ENCODE measurements around the gene ANXA11. TPM values are rescaled to one million over a fixed set of nuclear protein-coding genes. Genes with fewer than 3 reads are reported as not detected.

ANXA11 gene
- total and polyA plus RNA-seq, 9 of the 15 experiments (the other 6 are each of a cell fraction or from before 2014, with no cell fraction given), result 43.6 to 212 (median 109) TPM

- TF ChIP-seq SIN3B (IDR thresholded peaks at IDR 0.05; ENCODE audit: low read depth) (no peak), GABPA (tag; conservative IDR thresholded peaks at IDR 0.05; ENCODE audit: low read depth) (peak; percentile 84), KAT2B (IDR thresholded peaks at IDR 0.05; ENCODE audit: low read depth, low read length) (no peak), NFXL1 (CRISPR knock-in tag; IDR thresholded peaks at IDR 0.05) (no peak), ATF3 (IDR thresholded peaks at IDR 0.05) (0 out of 2 replicates have a peak, but pooled peaks have one; percentile 25), ATF3 (CRISPR knock-in tag; conservative IDR thresholded peaks at IDR 0.05) (no peak), PHF21A (IDR thresholded peaks at IDR 0.05; ENCODE audit: borderline replicate concordance, low read depth) (no peak), NKRF (IDR thresholded peaks at IDR 0.05; ENCODE audit: borderline replicate concordance) (no peak; the same call in 1 of the 2 replicates), ZBTB26 (CRISPR knock-in tag; IDR thresholded peaks at IDR 0.05) (peak; percentile 76), RBFOX2 (IDR thresholded peaks at IDR 0.05; ENCODE audit: low read depth, low read length) (no peak), GTF2A2 (tag; IDR thresholded peaks at IDR 0.05) (no peak), ZBTB1 (CRISPR knock-in tag; IDR thresholded peaks at IDR 0.05; ENCODE audit: borderline replicate concordance, low read depth) (no peak), MTA1 (IDR thresholded peaks at IDR 0.05; ENCODE audit: borderline replicate concordance) (peak; percentile 68), ZNF217 (CRISPR knock-in tag; IDR thresholded peaks at IDR 0.05) (no peak), KDM1A (IDR thresholded peaks at IDR 0.05) (peak; percentile 69 to 86), ZNF561 (CRISPR knock-in tag; conservative IDR thresholded peaks at IDR 0.05) (no peak), MITF (IDR thresholded peaks at IDR 0.05) (peak; percentile 70; the same call in 1 of the 2 replicates), PHF8 (IDR thresholded peaks at IDR 0.05; ENCODE audit: borderline replicate concordance, low read length) (no peak), MEIS2 (IDR thresholded peaks at IDR 0.05; ENCODE audit: partially characterized antibody) (peak; percentile 17), RFX1 (IDR thresholded peaks at IDR 0.05) (no peak), NFE2L1 (tag; IDR thresholded peaks at IDR 0.05; ENCODE audit: borderline replicate concordance, low read depth) (no peak), RCOR1 (IDR thresholded peaks at IDR 0.05; ENCODE audit: borderline replicate concordance in 1 of 2, low read depth in 2 of 2, low read length in 2 of 2) (peak in 1 of 2 experiments; percentile 89; a peak in 2 of 4 replicates), ELF2 (CRISPR knock-in tag; IDR thresholded peaks at IDR 0.05) (no peak)
Observed at GRCh38 chr10:80187465-80188409, 17.6 kb downstream of the ANXA11 start (continued).

Data from K562 (cell line).